OCI-LY1 (cell line): ENCODE measurements around the gene ZNF292.

Source experiments
- EZH2 ChIP-seq: fragments of 200-600 bp; sonication (generic), shearing (Covaris generic); IDR thresholded peaks from 2 replicates; pipeline ENCODE4 v1.8.0; 2017; ENCODE audit warnings: borderline replicate concordance, mixed run types, mild to moderate bottlenecking, antibody characterized with exemption, low read length, moderate library complexity, mixed read lengths
- TF ChIP-seq, protein P1 (sequence below): fragments of 200-600 bp; sonication (generic), shearing (Covaris generic); IDR thresholded peaks from 2 replicates; pipeline ENCODE4 v1.5.1; 2017; ENCODE audit warnings: mild to moderate bottlenecking, antibody characterized with exemption, low read length, moderate library complexity, mixed read lengths

DNA sequence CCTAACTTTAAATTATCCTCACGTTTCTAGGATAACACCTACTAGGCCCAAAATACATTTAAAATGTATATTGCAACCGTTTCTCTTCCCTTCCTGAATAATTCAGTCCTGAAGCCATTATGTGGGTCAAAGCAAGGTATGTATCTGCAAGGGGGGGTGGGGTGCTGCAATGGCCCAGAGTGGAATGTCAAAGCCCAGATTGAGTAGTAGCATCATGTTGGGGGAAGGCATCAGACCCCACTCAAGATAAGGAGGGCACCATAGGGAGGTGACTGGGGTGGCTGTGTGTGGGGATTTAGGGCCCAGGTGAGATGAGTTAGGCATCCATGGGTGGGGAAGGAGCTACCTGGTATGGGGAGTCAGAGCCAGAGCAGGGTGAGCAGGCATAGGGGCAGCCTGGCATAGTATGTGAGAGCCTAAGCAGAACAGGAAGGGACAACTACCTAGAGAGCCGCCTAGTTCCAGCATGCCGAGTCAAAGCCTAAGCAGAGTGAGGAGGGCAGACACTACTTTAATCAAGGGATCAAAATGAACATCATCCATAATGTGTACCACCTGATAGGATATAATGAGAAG lies 48.2 kb downstream of the ZNF292 start:
- TF ChIP-seq, protein P1, sequence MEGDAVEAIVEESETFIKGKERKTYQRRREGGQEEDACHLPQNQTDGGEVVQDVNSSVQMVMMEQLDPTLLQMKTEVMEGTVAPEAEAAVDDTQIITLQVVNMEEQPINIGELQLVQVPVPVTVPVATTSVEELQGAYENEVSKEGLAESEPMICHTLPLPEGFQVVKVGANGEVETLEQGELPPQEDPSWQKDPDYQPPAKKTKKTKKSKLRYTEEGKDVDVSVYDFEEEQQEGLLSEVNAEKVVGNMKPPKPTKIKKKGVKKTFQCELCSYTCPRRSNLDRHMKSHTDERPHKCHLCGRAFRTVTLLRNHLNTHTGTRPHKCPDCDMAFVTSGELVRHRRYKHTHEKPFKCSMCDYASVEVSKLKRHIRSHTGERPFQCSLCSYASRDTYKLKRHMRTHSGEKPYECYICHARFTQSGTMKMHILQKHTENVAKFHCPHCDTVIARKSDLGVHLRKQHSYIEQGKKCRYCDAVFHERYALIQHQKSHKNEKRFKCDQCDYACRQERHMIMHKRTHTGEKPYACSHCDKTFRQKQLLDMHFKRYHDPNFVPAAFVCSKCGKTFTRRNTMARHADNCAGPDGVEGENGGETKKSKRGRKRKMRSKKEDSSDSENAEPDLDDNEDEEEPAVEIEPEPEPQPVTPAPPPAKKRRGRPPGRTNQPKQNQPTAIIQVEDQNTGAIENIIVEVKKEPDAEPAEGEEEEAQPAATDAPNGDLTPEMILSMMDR = no peak
- no peak for TF ChIP-seq EZH2
